ENCODE results near the gene TSPAN7.

Gene TSPAN7

DNA sequence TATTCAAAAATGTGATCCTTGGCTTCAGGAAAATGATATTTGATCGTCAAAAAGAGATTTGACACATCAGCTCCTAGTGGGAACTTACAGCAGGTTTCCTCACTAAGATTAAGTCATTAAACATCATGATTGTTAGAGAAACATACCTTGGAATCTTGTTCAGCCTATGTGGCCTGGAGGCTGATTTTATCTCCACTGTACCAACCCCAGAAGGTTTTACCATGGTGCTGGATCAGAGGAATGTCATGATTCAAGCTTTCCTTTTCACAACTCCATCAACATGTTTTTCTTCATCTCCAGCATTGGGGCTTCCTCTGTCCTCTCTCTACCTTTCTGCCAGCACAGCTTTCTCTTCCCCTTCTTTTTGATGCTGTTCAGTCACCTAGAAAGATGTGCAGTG, 171.5 kb downstream of the TSPAN7 start:
- no peak for ATAC-seq
- TF ChIP-seq GLIS3 (CRISPR knock-in tag; IDR thresholded peaks at IDR 0.05) = no peak
- TF ChIP-seq, protein P1, sequence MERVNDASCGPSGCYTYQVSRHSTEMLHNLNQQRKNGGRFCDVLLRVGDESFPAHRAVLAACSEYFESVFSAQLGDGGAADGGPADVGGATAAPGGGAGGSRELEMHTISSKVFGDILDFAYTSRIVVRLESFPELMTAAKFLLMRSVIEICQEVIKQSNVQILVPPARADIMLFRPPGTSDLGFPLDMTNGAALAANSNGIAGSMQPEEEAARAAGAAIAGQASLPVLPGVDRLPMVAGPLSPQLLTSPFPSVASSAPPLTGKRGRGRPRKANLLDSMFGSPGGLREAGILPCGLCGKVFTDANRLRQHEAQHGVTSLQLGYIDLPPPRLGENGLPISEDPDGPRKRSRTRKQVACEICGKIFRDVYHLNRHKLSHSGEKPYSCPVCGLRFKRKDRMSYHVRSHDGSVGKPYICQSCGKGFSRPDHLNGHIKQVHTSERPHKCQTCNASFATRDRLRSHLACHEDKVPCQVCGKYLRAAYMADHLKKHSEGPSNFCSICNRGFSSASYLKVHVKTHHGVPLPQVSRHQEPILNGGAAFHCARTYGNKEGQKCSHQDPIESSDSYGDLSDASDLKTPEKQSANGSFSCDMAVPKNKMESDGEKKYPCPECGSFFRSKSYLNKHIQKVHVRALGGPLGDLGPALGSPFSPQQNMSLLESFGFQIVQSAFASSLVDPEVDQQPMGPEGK (CRISPR knock-in tag; IDR thresholded peaks at IDR 0.05; ENCODE audit: borderline replicate concordance) = no peak
- TF ChIP-seq, protein P2, sequence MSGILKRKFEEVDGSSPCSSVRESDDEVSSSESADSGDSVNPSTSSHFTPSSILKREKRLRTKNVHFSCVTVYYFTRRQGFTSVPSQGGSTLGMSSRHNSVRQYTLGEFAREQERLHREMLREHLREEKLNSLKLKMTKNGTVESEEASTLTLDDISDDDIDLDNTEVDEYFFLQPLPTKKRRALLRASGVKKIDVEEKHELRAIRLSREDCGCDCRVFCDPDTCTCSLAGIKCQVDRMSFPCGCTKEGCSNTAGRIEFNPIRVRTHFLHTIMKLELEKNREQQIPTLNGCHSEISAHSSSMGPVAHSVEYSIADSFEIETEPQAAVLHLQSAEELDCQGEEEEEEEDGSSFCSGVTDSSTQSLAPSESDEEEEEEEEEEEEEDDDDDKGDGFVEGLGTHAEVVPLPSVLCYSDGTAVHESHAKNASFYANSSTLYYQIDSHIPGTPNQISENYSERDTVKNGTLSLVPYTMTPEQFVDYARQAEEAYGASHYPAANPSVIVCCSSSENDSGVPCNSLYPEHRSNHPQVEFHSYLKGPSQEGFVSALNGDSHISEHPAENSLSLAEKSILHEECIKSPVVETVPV (CRISPR knock-in tag; IDR thresholded peaks at IDR 0.05) = no peak
- no peak for TF ChIP-seq SNAI2 (CRISPR knock-in tag; IDR thresholded peaks at IDR 0.05)
- no peak for TF ChIP-seq CSDC2 (CRISPR knock-in tag; IDR thresholded peaks at IDR 0.05)
- no peak for TF ChIP-seq TCF4 (CRISPR knock-in tag; IDR thresholded peaks at IDR 0.05; ENCODE audit: borderline replicate concordance)
- no peak for TF ChIP-seq ARNTL (CRISPR knock-in tag; IDR thresholded peaks at IDR 0.05; ENCODE audit: borderline replicate concordance, low read depth)
- no peak for TF ChIP-seq PPARA (CRISPR knock-in tag; IDR thresholded peaks at IDR 0.05; ENCODE audit: borderline replicate concordance)
- TF ChIP-seq, protein P3, sequence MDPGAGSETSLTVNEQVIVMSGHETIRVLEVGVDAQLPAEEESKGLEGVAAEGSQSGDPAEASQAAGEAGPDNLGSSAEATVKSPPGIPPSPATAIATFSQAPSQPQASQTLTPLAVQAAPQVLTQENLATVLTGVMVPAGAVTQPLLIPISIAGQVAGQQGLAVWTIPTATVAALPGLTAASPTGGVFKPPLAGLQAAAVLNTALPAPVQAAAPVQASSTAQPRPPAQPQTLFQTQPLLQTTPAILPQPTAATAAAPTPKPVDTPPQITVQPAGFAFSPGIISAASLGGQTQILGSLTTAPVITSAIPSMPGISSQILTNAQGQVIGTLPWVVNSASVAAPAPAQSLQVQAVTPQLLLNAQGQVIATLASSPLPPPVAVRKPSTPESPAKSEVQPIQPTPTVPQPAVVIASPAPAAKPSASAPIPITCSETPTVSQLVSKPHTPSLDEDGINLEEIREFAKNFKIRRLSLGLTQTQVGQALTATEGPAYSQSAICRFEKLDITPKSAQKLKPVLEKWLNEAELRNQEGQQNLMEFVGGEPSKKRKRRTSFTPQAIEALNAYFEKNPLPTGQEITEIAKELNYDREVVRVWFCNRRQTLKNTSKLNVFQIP (CRISPR knock-in tag; IDR thresholded peaks at IDR 0.05; ENCODE audit: borderline replicate concordance, low read depth) = no peak
- no peak for TF ChIP-seq ZNF8 (CRISPR knock-in tag; IDR thresholded peaks at IDR 0.05)
- TF ChIP-seq OSR1 (CRISPR knock-in tag; IDR thresholded peaks at IDR 0.05) = no peak
- TF ChIP-seq ZFP30 (CRISPR knock-in tag; IDR thresholded peaks at IDR 0.05) = no peak
- no peak for TF ChIP-seq RARB (CRISPR knock-in tag; IDR thresholded peaks at IDR 0.05)
- TF ChIP-seq ZC3H10 (CRISPR knock-in tag; IDR thresholded peaks at IDR 0.05) = no peak

All from SK-N-SH treated with all-trans-retinoic acid at 6 μM for 48 hours (cell line).